GM12864 (cell line): ENCODE results near the gene SLC26A1.

Source experiments
- DNase-seq: peaks from one replicate; pipeline ENCODE4 v3.0.0-alpha.2; 2011; ENCODE audit warnings: low read depth
- H3K4me3 ChIP-seq: 2 replicates; pipeline ENCODE4 v1.5.1; 2011; ENCODE audit warnings: mild to moderate bottlenecking, low read depth, low read length, control low read depth
- TF ChIP-seq, protein P1 (sequence below): IDR thresholded peaks from 2 replicates; pipeline ENCODE4 v1.5.1; 2011; ENCODE audit warnings: low read depth, mild to moderate bottlenecking, moderate library complexity, low read length, control low read depth, inconsistent platforms; ENCODE audit errors: missing control alignments

Gene SLC26A1

DNA sequence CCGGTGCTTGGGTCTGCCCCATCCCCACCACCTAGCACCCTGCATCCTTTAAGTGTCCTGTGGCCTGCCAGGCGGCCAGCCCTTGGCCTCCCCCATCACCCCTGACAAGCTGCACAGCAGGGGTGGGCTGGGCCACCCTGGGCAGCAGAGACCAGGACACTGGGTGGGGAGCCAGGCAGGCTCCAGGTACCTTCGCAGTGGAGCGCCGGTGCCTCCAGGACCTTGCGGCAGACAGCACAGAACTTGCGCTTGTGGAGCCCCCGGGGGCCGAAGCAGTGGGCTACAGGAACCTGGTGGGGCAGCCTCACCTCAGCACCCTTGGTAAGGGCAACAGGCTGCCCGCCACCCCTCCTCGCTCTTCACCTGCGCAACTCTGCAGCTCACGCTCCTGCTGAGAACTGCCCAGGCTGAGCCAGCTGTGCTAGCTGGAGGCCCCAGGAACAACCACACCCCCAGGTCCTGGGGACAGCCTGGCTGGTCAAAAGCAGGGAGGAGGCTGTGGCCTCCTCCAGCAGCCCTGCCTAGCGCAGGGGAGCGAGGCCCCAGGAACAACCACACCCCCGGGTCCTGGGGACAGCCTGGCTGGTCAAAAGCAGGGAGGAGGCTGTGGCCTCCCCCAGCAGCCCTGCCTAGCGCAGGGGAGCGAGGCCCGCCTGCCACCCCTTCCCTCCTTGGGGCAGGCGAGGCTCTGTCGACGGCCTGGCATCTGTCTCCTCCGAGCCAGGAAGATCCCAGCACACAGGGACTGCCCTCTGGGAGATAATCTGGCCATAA is 24.4 kb downstream of the SLC26A1 start:
- H3K4me3 ChIP-seq = no peak overlapping the region
- DNase-seq = no peak
- TF ChIP-seq, protein P1, sequence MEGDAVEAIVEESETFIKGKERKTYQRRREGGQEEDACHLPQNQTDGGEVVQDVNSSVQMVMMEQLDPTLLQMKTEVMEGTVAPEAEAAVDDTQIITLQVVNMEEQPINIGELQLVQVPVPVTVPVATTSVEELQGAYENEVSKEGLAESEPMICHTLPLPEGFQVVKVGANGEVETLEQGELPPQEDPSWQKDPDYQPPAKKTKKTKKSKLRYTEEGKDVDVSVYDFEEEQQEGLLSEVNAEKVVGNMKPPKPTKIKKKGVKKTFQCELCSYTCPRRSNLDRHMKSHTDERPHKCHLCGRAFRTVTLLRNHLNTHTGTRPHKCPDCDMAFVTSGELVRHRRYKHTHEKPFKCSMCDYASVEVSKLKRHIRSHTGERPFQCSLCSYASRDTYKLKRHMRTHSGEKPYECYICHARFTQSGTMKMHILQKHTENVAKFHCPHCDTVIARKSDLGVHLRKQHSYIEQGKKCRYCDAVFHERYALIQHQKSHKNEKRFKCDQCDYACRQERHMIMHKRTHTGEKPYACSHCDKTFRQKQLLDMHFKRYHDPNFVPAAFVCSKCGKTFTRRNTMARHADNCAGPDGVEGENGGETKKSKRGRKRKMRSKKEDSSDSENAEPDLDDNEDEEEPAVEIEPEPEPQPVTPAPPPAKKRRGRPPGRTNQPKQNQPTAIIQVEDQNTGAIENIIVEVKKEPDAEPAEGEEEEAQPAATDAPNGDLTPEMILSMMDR = no peak

DNA sequence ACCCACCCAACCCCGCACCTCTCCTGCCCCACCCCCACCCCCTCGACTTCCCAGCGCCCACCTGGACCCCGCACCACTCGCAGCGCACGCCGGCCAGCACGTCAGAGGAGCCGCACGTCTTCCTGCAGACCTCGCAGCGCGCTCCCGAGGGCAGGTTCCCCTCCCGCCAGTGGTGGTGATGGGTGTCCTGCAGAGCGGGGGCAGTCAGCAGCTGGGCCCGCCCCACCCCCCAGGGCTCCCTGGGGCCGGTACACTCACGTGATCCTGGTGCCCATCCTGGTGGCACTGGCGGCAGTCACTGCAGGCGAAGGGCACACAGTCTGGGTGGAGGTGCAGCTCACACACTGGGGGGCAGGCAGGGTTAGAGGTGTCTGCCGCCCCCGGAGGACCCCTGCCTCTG is 25.0 kb downstream of the SLC26A1 start:
- TF ChIP-seq, protein P1 = no peak

DNA sequence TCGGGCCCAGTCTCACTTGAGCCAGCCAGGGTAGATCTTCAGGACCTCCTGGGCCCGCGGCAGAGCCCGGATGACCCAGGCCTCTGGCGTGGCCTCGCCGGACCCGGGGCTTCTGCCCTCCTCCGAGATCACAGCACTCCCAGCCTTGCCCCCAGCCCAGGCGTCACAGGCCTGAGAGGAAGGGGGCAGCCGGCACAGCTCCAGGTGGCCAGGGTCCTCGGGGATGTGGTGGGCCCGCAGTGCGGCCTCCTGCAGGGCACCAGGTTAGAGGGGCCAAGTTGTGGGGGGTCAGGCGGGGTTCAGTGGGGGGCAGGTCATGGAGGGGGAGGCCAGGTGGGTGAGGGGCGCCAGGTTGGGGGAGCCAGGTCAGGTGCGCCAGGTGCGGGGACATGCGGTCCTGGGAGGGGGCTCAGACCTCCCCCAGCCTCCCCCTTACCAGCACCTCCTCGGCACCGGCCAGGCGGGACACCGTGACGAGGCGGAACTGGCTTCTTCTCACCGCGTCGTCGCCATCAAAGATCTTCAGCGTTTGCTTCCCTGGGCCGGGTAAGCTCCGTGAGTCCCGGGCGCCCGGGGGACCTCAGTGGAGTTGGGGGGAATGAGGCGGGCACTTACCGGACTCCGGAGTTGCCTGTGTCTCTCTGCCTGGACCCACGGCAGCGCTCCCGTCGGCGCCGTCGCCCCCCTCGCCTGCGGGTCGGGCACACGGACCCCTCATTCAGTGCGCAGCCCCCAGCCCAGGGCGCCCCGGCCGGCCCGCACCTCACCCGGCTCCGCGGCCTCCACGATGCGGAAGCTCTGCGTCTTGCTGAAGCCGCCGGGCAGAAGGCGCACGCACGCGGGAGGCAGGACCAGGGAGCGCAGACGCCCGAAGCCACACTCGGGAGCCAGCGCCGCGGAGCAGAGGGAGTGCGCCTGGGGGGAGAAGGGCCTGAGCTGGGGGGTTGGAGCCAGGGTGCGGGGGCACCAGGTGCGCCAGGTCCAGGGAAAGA is 25.8 kb downstream of the SLC26A1 start:
- TF ChIP-seq, protein P1 = no peak
- DNase-seq = no peak
- no peak overlapping the region for H3K4me3 ChIP-seq

More for the DNA sequence above, 25.0 kb downstream of the SLC26A1 start:
- no peak overlapping the region for H3K4me3 ChIP-seq
- no peak for DNase-seq

DNA sequence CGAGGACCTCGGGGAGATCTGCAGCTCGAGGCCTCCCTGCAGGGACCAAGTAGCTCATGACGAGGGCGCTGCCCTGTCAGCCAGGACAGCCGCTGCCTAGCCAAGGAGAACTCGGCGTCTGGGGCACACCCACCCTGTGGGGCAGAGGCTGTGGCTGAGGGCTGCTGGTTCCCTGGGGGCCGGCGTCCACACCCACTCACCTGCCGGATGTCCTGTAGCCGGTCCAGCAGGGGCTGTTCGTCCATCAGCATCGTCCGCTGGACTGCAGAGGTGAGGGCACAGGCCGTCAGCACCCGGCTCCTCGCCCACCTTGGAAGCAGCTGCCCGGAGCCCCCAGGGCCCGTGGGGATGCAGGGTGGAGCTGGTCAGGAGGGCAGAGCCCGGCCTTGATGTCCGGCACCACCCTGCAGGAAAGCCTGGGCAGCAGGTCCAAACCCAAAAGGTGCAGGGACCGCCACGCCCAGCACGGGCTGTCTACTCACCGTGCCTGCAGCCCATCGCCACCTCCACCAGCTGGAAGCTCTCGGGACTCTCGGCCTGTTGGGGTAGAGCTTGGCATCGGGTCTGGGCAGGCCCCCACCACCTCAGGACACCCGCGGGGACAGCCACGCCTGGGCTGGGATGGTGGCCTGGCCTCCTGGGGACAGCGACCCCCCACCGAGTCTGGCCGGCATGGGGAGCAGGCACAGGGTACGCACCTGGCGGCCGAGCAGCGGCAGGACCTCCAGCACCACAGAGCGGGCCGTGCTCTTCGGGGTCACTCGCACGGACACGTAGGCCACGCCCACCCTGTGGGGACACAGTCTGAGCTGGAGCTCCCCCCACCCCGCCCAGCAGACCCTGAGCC is 26.7 kb downstream of the SLC26A1 start:
- TF ChIP-seq, protein P1 = no peak
- no peak for DNase-seq
- H3K4me3 ChIP-seq = no peak overlapping the region

DNA sequence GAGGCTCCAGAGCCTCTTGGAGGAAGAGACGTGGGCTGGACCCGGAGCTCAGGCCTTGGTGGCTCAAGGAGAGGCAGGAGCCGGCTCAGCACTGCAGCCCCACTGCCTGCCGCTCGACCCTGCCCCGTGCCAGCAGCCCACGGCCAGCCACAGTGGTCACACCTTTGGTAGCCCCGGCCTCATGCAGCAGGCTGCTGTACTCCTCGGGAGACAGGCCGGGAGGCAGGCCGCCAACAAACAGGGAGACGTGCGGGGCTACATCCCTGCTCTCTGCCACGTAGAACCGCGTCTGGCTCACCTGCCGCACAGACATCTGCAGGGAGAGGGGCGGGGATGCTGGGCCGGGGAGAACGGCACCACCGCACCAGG is 27.5 kb downstream of the SLC26A1 start:
- TF ChIP-seq, protein P1 = no peak
- no peak for DNase-seq
- no peak overlapping the region for H3K4me3 ChIP-seq

DNA sequence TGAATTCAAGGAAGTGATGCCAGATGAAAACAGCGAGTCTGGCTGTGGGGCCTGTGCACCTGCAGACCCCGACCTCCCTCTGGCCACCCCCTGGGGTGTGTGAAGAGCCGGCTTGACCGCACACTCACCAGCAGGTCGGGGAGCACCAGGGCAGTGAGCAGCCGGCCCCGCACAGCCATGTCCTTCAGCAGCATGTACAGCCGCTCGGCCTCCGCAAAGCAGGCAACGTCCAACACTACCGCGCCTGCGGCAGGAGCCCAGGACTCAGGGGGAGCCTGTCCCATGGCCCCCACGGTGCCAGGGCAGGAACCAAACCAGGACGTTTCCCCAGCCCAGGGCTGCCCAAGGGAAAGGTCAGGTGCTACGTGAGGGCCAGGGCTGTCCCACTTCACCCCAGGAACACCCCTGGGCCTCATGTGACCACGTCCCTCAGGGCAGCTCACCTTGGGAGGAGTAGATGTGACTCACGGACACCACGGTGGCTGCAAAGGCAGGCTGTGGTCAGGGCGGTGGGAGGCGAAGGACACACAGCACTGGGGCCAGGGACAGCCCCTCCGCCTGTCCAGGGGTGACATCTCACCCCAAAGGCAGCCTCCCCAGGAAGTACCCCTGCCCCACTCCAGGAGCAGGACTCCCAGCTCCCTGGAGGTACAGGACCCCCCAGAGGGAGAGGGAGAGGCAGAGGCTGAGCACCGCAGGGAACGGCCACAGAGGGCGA is 28.0 kb downstream of the SLC26A1 start:
- no peak for DNase-seq
- H3K4me3 ChIP-seq = no peak overlapping the region
- TF ChIP-seq, protein P1 = no peak
